SK-N-SH treated with all-trans-retinoic acid at 6 μM for 48 hours (cell line): Measurements from ENCODE around the gene CASP3.

Experiments
- ATAC-seq: fragments of 200-7000 bp; cut with Tn5 transposase; 3 replicates; pipeline ENCODE4 v1.9.1; 2020; ENCODE audit warnings: mild to moderate bottlenecking, moderate library complexity
- ARNTL ChIP-seq: fragments of 450-650 bp; formaldehyde crosslinking; IDR thresholded peaks from 2 replicates; pipeline ENCODE4 v1.5.0; 2020; ENCODE audit warnings: low read depth, mild to moderate bottlenecking, moderate library complexity, borderline replicate concordance
- BACH2 ChIP-seq: fragments of 250-450 bp; sonication (Bioruptor Pico); IDR thresholded peaks from 2 replicates; pipeline ENCODE4 v1.9.0; 2021; ENCODE audit warnings: mild to moderate bottlenecking, borderline replicate concordance
- CSDC2 ChIP-seq: fragments of 250-450 bp; sonication (Bioruptor Pico); IDR thresholded peaks from 2 replicates; pipeline ENCODE4 v1.5.0; 2020; ENCODE audit warnings: mild to moderate bottlenecking, moderate library complexity
- ESRRG ChIP-seq: fragments of 250-450 bp; sonication (Bioruptor Pico); IDR thresholded peaks from 2 replicates; pipeline ENCODE4 v1.6.1; 2021; ENCODE audit warnings: mild to moderate bottlenecking
- GLIS3 ChIP-seq: fragments of 250-450 bp; sonication (Bioruptor Pico); IDR thresholded peaks from 2 replicates; pipeline ENCODE4 v1.5.0; 2020; ENCODE audit warnings: mild to moderate bottlenecking, moderate library complexity
- ISL1 ChIP-seq: fragments of 250-450 bp; sonication (Bioruptor Pico); IDR thresholded peaks from 2 replicates; pipeline ENCODE4 v2.1.2; 2022; ENCODE audit warnings: mild to moderate bottlenecking, moderate library complexity
- OSR1 ChIP-seq: fragments of 250-450 bp; sonication (Bioruptor Pico); IDR thresholded peaks from 2 replicates; pipeline ENCODE4 v1.8.0; 2022; ENCODE audit warnings: moderate library complexity, mild to moderate bottlenecking, inconsistent platforms
- POU6F1 ChIP-seq: fragments of 250-450 bp; sonication (Bioruptor Pico); IDR thresholded peaks from 2 replicates; pipeline ENCODE4 v1.8.0; 2021; ENCODE audit warnings: low read depth, mild to moderate bottlenecking, moderate library complexity, borderline replicate concordance
- PPARA ChIP-seq: fragments of 250-450 bp; sonication (Bioruptor Pico); IDR thresholded peaks from 2 replicates; pipeline ENCODE4 v1.5.0; 2020; ENCODE audit warnings: mild to moderate bottlenecking, borderline replicate concordance
- RARB ChIP-seq: fragments of 250-450 bp; sonication (Bioruptor Pico); IDR thresholded peaks from 2 replicates; pipeline ENCODE4 v1.8.0; 2021; ENCODE audit warnings: mild to moderate bottlenecking, moderate library complexity
- SNAI2 ChIP-seq: fragments of 250-450 bp; sonication (Bioruptor Pico); IDR thresholded peaks from 2 replicates; pipeline ENCODE4 v1.5.0; 2020; ENCODE audit warnings: mild to moderate bottlenecking, moderate library complexity
- TCF4 ChIP-seq: fragments of 250-450 bp; sonication (Bioruptor Pico); IDR thresholded peaks from 2 replicates; pipeline ENCODE4 v1.8.0; 2021; ENCODE audit warnings: mild to moderate bottlenecking, moderate library complexity, borderline replicate concordance
- TOX ChIP-seq: fragments of 250-450 bp; sonication (Bioruptor Pico); IDR thresholded peaks from 2 replicates; pipeline ENCODE4 v1.8.0; 2021; ENCODE audit warnings: mild to moderate bottlenecking, moderate library complexity, borderline replicate concordance
- TSHZ2 ChIP-seq: fragments of 250-450 bp; sonication (Bioruptor Pico); IDR thresholded peaks from 2 replicates; pipeline ENCODE4 v1.5.0; 2020; ENCODE audit warnings: mild to moderate bottlenecking, moderate library complexity
- ZC3H10 ChIP-seq: fragments of 250-450 bp; sonication (Bioruptor Pico); IDR thresholded peaks from 2 replicates; pipeline ENCODE4 v1.5.1; 2021; ENCODE audit warnings: mild to moderate bottlenecking, moderate library complexity
- ZFP3 ChIP-seq: fragments of 250-450 bp; sonication (Bioruptor Pico); IDR thresholded peaks from 2 replicates; pipeline ENCODE4 v1.5.0; 2020; ENCODE audit warnings: mild to moderate bottlenecking, moderate library complexity
- ZFP30 ChIP-seq: fragments of 450-650 bp; formaldehyde crosslinking; IDR thresholded peaks from 2 replicates; pipeline ENCODE4 v1.5.0; 2022; ENCODE audit warnings: mild to moderate bottlenecking, moderate library complexity
- ZNF565 ChIP-seq: fragments of 450-650 bp; formaldehyde crosslinking; conservative IDR thresholded peaks from 2 replicates; pipeline ENCODE4 v1.5.0; 2020; ENCODE audit warnings: low read depth, mild to moderate bottlenecking, moderate library complexity
- ZNF70 ChIP-seq: fragments of 450-650 bp; formaldehyde crosslinking; IDR thresholded peaks from 2 replicates; pipeline ENCODE4 v1.5.0; 2020; ENCODE audit warnings: mild to moderate bottlenecking, moderate library complexity
- TF ChIP-seq, protein P1 (sequence below): fragments of 250-450 bp; sonication (Bioruptor Pico); IDR thresholded peaks from 2 replicates; pipeline ENCODE4 v1.5.1; 2020; ENCODE audit warnings: low read depth, mild to moderate bottlenecking, moderate library complexity
- TF ChIP-seq, protein P2 (sequence below): fragments of 250-450 bp; sonication (Bioruptor Pico); IDR thresholded peaks from 2 replicates; pipeline ENCODE4 v1.8.0; 2020; ENCODE audit warnings: mild to moderate bottlenecking, moderate library complexity, borderline replicate concordance
- TF ChIP-seq, protein P3 (sequence below): fragments of 250-450 bp; sonication (Bioruptor Pico); IDR thresholded peaks from 2 replicates; pipeline ENCODE4 v1.5.1; 2021; ENCODE audit warnings: mild to moderate bottlenecking, moderate library complexity

CASP3 gene

GRCh38 chr4:184613405-184613804 is 35.8 kb downstream of the CASP3 start:
- no peak for ATAC-seq

GRCh38 chr4:184612074-184612473 is 37.2 kb downstream of the CASP3 start:
- ATAC-seq = no peak
- TF ChIP-seq TOX (no peak), POU6F1 (CRISPR knock-in tag) (no peak), ZNF70 (CRISPR knock-in tag) (no peak), ZNF565 (CRISPR knock-in tag) (no peak), ESRRG (CRISPR knock-in tag) (no peak), TSHZ2 (CRISPR knock-in tag) (no peak), CSDC2 (no peak), ZFP30 (CRISPR knock-in tag) (no peak)
- TF ChIP-seq, protein P1, sequence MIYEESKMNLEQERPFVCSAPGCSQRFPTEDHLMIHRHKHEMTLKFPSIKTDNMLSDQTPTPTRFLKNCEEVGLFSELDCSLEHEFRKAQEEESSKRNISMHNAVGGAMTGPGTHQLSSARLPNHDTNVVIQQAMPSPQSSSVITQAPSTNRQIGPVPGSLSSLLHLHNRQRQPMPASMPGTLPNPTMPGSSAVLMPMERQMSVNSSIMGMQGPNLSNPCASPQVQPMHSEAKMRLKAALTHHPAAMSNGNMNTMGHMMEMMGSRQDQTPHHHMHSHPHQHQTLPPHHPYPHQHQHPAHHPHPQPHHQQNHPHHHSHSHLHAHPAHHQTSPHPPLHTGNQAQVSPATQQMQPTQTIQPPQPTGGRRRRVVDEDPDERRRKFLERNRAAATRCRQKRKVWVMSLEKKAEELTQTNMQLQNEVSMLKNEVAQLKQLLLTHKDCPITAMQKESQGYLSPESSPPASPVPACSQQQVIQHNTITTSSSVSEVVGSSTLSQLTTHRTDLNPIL (CRISPR knock-in tag) = no peak
- TF ChIP-seq, protein P2, sequence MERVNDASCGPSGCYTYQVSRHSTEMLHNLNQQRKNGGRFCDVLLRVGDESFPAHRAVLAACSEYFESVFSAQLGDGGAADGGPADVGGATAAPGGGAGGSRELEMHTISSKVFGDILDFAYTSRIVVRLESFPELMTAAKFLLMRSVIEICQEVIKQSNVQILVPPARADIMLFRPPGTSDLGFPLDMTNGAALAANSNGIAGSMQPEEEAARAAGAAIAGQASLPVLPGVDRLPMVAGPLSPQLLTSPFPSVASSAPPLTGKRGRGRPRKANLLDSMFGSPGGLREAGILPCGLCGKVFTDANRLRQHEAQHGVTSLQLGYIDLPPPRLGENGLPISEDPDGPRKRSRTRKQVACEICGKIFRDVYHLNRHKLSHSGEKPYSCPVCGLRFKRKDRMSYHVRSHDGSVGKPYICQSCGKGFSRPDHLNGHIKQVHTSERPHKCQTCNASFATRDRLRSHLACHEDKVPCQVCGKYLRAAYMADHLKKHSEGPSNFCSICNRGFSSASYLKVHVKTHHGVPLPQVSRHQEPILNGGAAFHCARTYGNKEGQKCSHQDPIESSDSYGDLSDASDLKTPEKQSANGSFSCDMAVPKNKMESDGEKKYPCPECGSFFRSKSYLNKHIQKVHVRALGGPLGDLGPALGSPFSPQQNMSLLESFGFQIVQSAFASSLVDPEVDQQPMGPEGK (CRISPR knock-in tag) = no peak

More at GRCh38 chr4:184613405-184613804, 35.8 kb downstream of the CASP3 start:
- TF ChIP-seq ZNF565 (CRISPR knock-in tag) = no peak
- no peak for TF ChIP-seq ZFP3 (CRISPR knock-in tag)
- TF ChIP-seq, protein P1 (CRISPR knock-in tag) = no peak
- TF ChIP-seq POU6F1 (CRISPR knock-in tag) = no peak
- no peak for TF ChIP-seq TOX
- TF ChIP-seq GLIS3 (CRISPR knock-in tag) = no peak
- no peak for TF ChIP-seq ZC3H10
- TF ChIP-seq OSR1 = no peak
- no peak for TF ChIP-seq ESRRG (CRISPR knock-in tag)
- TF ChIP-seq TSHZ2 (CRISPR knock-in tag) = no peak
- no peak for TF ChIP-seq SNAI2 (CRISPR knock-in tag)
- no peak for TF ChIP-seq RARB (CRISPR knock-in tag)
- no peak for TF ChIP-seq PPARA (CRISPR knock-in tag)
- no peak for TF ChIP-seq ARNTL
- TF ChIP-seq TCF4 (CRISPR knock-in tag) = no peak
- TF ChIP-seq CSDC2 = no peak
- TF ChIP-seq, protein P3, sequence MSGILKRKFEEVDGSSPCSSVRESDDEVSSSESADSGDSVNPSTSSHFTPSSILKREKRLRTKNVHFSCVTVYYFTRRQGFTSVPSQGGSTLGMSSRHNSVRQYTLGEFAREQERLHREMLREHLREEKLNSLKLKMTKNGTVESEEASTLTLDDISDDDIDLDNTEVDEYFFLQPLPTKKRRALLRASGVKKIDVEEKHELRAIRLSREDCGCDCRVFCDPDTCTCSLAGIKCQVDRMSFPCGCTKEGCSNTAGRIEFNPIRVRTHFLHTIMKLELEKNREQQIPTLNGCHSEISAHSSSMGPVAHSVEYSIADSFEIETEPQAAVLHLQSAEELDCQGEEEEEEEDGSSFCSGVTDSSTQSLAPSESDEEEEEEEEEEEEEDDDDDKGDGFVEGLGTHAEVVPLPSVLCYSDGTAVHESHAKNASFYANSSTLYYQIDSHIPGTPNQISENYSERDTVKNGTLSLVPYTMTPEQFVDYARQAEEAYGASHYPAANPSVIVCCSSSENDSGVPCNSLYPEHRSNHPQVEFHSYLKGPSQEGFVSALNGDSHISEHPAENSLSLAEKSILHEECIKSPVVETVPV (CRISPR knock-in tag) = no peak
- no peak for TF ChIP-seq BACH2 (CRISPR knock-in tag)
- TF ChIP-seq ZNF70 (CRISPR knock-in tag) = no peak
- TF ChIP-seq ISL1 (CRISPR knock-in tag) = no peak
